NCI-H2196 treated with DMSO at 0.1 percent for 48 hours (cell line): ENCODE data around the gene HBEGF.

Experiments used
- DNase-seq: peaks from one replicate; lab custom pipeline; 2025; ENCODE audit not compliant: unreplicated experiment; lab: John Stamatoyannopoulos, UW

HBEGF gene

GRCh38 chr5:140346348-140347221, at the start of gene HBEGF:
Gene HBEGF, minus strand, starts transcription at chr5:140346603. Its CDS starts 275 bp downstream, at chr5:140346328.
- peak; percentile 74 for DNase-seq

- no peak for DNase-seq
Observed at GRCh38 chr5:140393738-140394137, 47.3 kb upstream of the HBEGF start.

- DNase-seq, result no peak
Observed at GRCh38 chr5:140391732-140392131, 45.3 kb upstream of the HBEGF start.

- DNase-seq, result no peak
Observed at GRCh38 chr5:140391312-140391711, 44.9 kb upstream of the HBEGF start.

- DNase-seq, result no peak
Observed at GRCh38 chr5:140388052-140388451, 41.6 kb upstream of the HBEGF start.

GRCh38 chr5:140383300-140383699, 36.9 kb upstream of the HBEGF start:
- no peak for DNase-seq

GRCh38 chr5:140382866-140383265, 36.5 kb upstream of the HBEGF start:
- no peak for DNase-seq

- no peak for DNase-seq
Observed at GRCh38 chr5:140381972-140382371, 35.6 kb upstream of the HBEGF start.

GRCh38 chr5:140381351-140381750, 34.9 kb upstream of the HBEGF start:
- DNase-seq, result no peak

GRCh38 chr5:140372971-140373487, 26.6 kb upstream of the HBEGF start:
- DNase-seq, result peak; percentile 65

- DNase-seq, result no peak
Observed at GRCh38 chr5:140371356-140372151, 25.2 kb upstream of the HBEGF start.

GRCh38 chr5:140367256-140368013, 21.0 kb upstream of the HBEGF start:
- no peak for DNase-seq

- no peak for DNase-seq
Observed at GRCh38 chr5:140366589-140367255, 20.3 kb upstream of the HBEGF start.

- DNase-seq, result no peak
Observed at GRCh38 chr5:140365941-140366340, 19.5 kb upstream of the HBEGF start.

- no peak for DNase-seq
Observed at GRCh38 chr5:140365282-140365681, 18.9 kb upstream of the HBEGF start.

- DNase-seq, result no peak
Observed at GRCh38 chr5:140364472-140364765, 18.0 kb upstream of the HBEGF start.

GRCh38 chr5:140363631-140364471, 17.4 kb upstream of the HBEGF start:
- DNase-seq, result no peak

GRCh38 chr5:140362875-140363630, 16.6 kb upstream of the HBEGF start:
- peak; percentile 68 for DNase-seq

GRCh38 chr5:140362311-140362710, 15.9 kb upstream of the HBEGF start:
- DNase-seq, result no peak
